Fibroblast of skin of right quadriceps (primary cell): Measurements from ENCODE around the gene POLR3C.
"Not testable (repeated sequence)": the region's sequence is repeated elsewhere in the genome, so short reads cannot be mapped to it uniquely, and the experiment has no call there.

Experiments
- DNase-seq: peaks from one replicate; pipeline ENCODE4 v3.0.0-alpha.2; 2013

The POLR3C gene

GRCh38 chr1:145822779-145823331 is 1.1 kb upstream of the POLR3C start:
- not testable (repeated sequence) for DNase-seq

GRCh38 chr1:145824499-145824842 is 471 bp downstream of the POLR3C start:
- no peak for DNase-seq

- DNase-seq: no peak
These were observed 2.0 kb downstream of the POLR3C start for GRCh38 chr1:145826030-145826429.

GRCh38 chr1:145827966-145828365 is 4.0 kb downstream of the POLR3C start:
- no peak for DNase-seq

GRCh38 chr1:145828367-145829026 is 4.5 kb downstream of the POLR3C start:
- no peak for DNase-seq

- not testable (repeated sequence) for DNase-seq
These were observed 6.8 kb downstream of the POLR3C start for GRCh38 chr1:145830810-145831209.

- DNase-seq: no peak
These were observed 13.7 kb downstream of the POLR3C start for GRCh38 chr1:145837656-145838055.

- no peak for DNase-seq
These were observed 19.0 kb downstream of the POLR3C start for GRCh38 chr1:145843031-145843430.

GRCh38 chr1:145845144-145845513 is 21.1 kb downstream of the POLR3C start:
- no peak for DNase-seq

GRCh38 chr1:145845514-145846161 is 21.6 kb downstream of the POLR3C start, which contains the start of gene NUDT17:
NUDT17 (plus strand) TSS chr1:145845630; CDS start chr1:145845641, 11 bp downstream.
- peak; percentile 75 for DNase-seq

- peak; percentile 36 for DNase-seq
These were observed 22.2 kb downstream of the POLR3C start for GRCh38 chr1:145846201-145846612.

- DNase-seq: no peak
These were observed 23.8 kb downstream of the POLR3C start for GRCh38 chr1:145847827-145848226.

- DNase-seq: peak; percentile 79
These were observed 25.6 kb downstream of the POLR3C start for GRCh38 chr1:145849356-145850160.

- no peak for DNase-seq
These were observed 31.5 kb downstream of the POLR3C start for GRCh38 chr1:145855426-145855948.

GRCh38 chr1:145857170-145857569 is 33.2 kb downstream of the POLR3C start:
- DNase-seq: no peak

- DNase-seq: peak; percentile 38
These were observed 34.4 kb downstream of the POLR3C start for GRCh38 chr1:145858238-145858900.

- peak; percentile 94 for DNase-seq
These were observed 35.0 kb downstream of the POLR3C start, which contains the start of gene PIAS3 for GRCh38 chr1:145858901-145859490. PIAS3 (minus strand) TSS chr1:145859081; CDS start chr1:145858990, 91 bp downstream.

GRCh38 chr1:145859491-145860023 is 35.6 kb downstream of the POLR3C start:
- peak; percentile 87 for DNase-seq

- no peak for DNase-seq
These were observed 39.5 kb downstream of the POLR3C start for GRCh38 chr1:145863282-145864018.

GRCh38 chr1:145868232-145868631 is 44.2 kb downstream of the POLR3C start:
- no peak for DNase-seq
